Loucy (cell line): ENCODE results near the gene RPAP2.

Experiments
- CTCF ChIP-seq: fragments of 200-600 bp; sonication (generic); conservative IDR thresholded peaks from 2 replicates; pipeline ENCODE4 v1.5.1; 2014; ENCODE audit warnings: mild to moderate bottlenecking, antibody characterized with exemption, low read length
- EZH2phosphoT487 ChIP-seq: fragments of 200-600 bp; IDR thresholded peaks from 2 replicates; pipeline ENCODE4 v1.6.1; 2018; ENCODE audit warnings: antibody characterized with exemption, mild to moderate bottlenecking, moderate library complexity, borderline replicate concordance

- TF ChIP-seq CTCF (no peak), EZH2phosphoT487 (no peak)
Measured at GRCh38 chr1:92446546-92446945, 147.7 kb downstream of the RPAP2 start.
